Effector memory CD4-positive, alpha-beta T cell (primary cell): ENCODE data around the gene CATSPER3.

Experiments
- DNase-seq, 3 donors: peaks; one replicate each; pipeline ENCODE4 v3.0.0-alpha.2; 2020
- H3K27ac ChIP-seq: 2 replicates; pipeline ENCODE4 v1.7.0; 2013; ENCODE audit warnings: mild to moderate bottlenecking, low read length, moderate library complexity; ENCODE audit not compliant: insufficient read depth, poor library complexity, severe bottlenecking
- H3K27me3 ChIP-seq: replicated peaks from 2 replicates; pipeline ENCODE4 v1.7.0; 2013; ENCODE audit warnings: mild to moderate bottlenecking, low read length; ENCODE audit not compliant: insufficient read depth, control insufficient read depth, poor library complexity, severe bottlenecking
- H3K36me3 ChIP-seq: 2 replicates; pipeline ENCODE4 v1.7.0; 2013; ENCODE audit warnings: mild to moderate bottlenecking, low read length, moderate library complexity; ENCODE audit not compliant: control insufficient read depth, insufficient read depth
- H3K4me1 ChIP-seq: 2 replicates; pipeline ENCODE4 v1.7.0; 2013; ENCODE audit warnings: low read length, mild to moderate bottlenecking; ENCODE audit not compliant: control insufficient read depth, insufficient read depth, poor library complexity, severe bottlenecking
- H3K4me3 ChIP-seq: 2 replicates; pipeline ENCODE4 v1.7.0; 2013; ENCODE audit warnings: low read length, low read depth, mild to moderate bottlenecking; ENCODE audit not compliant: insufficient read depth, poor library complexity, severe bottlenecking
- H3K9me3 ChIP-seq: 2 replicates; pipeline ENCODE4 v1.7.0; 2013; ENCODE audit warnings: mild to moderate bottlenecking, low read length, moderate library complexity; ENCODE audit not compliant: control insufficient read depth

CATSPER3 gene

DNA sequence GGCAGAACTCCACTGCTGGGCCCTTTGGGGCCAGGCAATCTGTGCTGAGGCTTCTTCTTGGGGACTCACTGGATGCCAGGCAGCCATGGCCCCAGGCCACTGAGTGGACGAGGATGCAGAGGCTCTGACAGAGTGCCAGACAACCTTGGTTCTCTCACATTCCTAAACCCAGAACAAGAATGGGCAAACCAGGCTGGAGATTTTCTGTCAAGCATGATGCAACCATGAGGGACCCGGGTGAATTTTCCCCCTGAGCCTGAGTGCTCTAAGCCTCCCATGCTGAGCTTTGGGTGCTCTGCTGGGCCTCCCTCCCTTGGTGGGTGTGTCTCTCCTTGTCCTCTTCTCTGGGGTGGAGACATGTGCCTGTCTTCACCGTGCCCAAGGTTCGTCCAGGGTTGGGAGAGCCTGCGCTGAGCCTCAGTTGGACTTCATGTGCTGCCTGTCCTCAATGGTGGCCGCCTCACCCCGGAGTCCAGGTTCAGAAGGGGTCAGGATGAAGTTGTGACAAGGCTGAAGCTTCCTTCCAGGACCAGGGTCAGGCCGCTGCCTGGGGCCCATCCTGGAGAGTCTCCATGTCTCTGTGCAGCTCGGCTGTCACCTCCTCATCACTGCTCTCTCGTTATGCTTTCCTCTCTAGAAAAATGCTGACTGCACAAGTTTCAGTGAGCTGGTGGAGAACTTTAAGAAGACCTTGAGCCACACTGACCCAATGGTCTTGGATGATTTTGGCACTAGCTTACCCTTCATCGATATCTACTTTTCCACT, 42.2 kb downstream of the CATSPER3 start:
- H3K4me1 ChIP-seq: no peaks in the 10 kb centered on the region
- no peak overlapping the region for H3K27ac ChIP-seq
- H3K27me3 ChIP-seq: no peaks in the 10 kb centered on the region
- no peaks in the 10 kb centered on the region for H3K36me3 ChIP-seq
- DNase-seq: no peak
- H3K9me3 ChIP-seq: no peaks in the 10 kb centered on the region
- no peak overlapping the region for H3K4me3 ChIP-seq

DNA sequence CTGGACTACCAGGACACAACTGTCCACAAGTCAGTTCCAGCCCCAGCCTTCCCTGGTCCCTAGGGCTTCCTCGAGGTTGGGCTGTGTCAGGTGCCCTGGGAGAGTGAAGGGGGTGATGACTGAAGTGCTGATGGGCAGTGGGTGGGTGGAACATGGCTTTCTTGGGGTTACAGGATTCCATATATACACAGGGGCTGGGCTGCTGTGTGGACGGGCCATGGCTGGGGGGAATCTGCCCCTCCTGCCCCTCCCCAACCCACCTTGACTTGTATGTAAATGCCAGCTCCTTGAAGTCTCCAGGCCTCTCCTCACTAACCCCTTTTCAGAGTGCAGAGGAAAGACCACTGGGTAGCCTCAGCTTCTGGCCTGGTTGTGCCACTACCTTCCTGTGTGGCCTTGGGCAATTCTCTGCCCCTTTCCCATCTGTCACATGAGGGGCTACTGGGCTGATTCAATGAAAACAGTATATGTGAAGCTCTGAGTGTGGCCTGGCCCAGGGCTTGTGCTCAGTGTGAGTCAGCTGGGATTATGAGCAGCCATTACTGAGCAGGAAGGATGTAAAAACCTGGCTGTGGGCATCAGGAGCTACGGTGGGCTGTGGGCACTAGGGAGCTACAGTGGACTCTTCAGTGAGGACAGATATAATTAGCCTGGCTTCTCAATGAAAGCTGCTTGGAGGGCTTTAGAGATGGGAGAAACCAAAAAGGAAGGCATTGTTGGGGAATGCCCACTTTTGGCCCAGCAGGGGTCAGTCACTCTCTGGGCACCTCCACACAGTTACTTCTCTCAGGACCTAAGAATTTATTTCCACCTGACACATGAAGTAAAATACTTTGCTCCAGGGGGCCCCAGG, 43.0 kb downstream of the CATSPER3 start:
- no peak for DNase-seq
- no peak overlapping the region for H3K27ac ChIP-seq
- no peak overlapping the region for H3K4me3 ChIP-seq
- no peaks in the 10 kb centered on the region for H3K4me1 ChIP-seq
- no peaks in the 10 kb centered on the region for H3K36me3 ChIP-seq
- no peaks in the 10 kb centered on the region for H3K9me3 ChIP-seq
- no peaks in the 10 kb centered on the region for H3K27me3 ChIP-seq

DNA sequence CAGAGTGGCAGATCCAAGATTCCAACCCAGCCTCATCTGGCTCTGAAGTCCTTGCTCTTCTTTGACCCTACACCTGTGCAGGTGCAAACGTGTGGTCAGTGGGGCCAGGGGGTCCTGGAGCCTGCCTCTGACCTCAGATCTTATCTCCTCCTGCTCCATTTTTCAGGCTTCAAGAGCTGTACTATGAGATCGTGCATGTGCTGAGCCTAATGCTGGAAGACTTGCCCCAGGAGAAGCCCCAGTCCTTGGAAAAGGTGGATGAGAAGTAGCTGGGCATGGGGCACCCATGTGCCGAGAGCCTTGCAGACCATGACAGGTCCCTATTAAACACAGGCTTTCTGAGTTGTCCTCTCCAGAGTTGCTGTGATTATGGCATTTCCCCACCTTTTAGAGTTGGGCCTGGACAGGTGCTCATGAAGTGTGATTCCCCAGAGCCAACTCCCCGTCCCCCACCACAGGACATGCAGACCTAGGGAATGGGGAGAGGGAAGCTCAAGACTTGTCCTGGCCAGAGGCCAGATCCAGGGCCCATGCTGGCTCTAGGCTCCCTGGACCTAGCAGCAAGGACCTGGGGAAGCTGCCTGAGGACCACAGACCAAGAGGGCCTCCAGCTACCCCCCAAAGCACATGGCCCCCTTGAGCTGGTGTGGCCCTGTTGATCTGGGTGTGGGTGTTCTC, 43.8 kb downstream of the CATSPER3 start:
- H3K36me3 ChIP-seq: no peaks in the 10 kb centered on the region
- DNase-seq: no peak
- no peaks in the 10 kb centered on the region for H3K4me1 ChIP-seq
- H3K9me3 ChIP-seq: no peaks in the 10 kb centered on the region
- H3K27ac ChIP-seq: no peak overlapping the region
- H3K27me3 ChIP-seq: no peaks in the 10 kb centered on the region
- no peak overlapping the region for H3K4me3 ChIP-seq

DNA sequence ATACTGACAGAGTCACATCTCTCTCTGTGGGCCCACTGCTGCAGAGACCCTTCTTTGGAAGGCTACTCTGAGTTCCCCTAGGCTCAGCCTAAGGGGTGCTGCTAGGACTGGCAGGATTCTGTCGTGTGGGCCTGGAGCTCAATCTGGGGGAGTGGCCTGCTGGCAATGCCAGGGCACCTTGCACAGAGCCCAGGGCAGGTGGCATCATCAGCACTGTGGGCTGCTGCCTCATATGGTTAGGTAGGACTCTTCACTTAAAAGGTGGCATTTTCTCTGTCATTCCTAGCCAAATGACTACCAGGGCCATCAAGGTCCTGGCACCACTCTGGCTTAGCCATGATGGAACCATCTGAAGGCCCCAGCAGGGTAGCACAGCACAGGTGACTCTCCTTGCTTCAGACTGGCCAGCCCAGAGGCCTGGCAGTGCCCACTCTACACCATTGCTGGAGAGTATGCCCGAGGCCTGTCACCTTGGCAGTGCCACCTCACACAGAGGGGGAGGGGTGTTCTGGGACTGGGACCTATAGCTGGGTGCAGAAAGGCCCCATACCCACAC, 44.4 kb downstream of the CATSPER3 start:
- H3K9me3 ChIP-seq: no peaks in the 10 kb centered on the region
- H3K36me3 ChIP-seq: no peaks in the 10 kb centered on the region
- H3K27ac ChIP-seq: no peak overlapping the region
- DNase-seq: no peak
- H3K4me3 ChIP-seq: no peak overlapping the region
- no peaks in the 10 kb centered on the region for H3K4me1 ChIP-seq
- H3K27me3 ChIP-seq: no peaks in the 10 kb centered on the region

DNA sequence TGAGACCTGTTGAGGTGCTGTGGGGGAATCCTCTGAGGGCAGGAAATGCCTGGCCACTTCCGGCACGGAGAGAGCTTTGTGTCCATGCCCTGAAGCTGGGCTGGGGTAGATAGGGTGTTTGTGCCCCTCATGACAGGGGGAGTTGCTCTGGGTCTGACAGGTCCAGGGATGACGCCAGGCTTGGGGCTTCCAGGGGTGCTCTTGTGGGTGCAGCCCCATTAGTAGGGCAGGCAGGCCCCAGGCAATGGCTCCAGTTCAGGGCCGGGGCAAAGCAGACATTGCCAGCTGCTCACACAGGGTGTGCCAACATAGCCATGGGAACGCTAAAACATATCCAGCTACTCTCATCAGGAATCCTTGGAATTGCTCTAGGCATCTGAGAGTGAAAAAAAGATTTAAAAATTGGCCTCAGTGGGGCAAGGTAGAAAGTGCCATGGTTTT, 45.3 kb downstream of the CATSPER3 start:
- Histone ChIP-seq H3K27ac (no peak overlapping the region), H3K27me3 (no peaks in the 10 kb centered on the region), H3K4me1 (no peaks in the 10 kb centered on the region), H3K4me3 (no peak overlapping the region), H3K36me3 (no peaks in the 10 kb centered on the region), H3K9me3 (no peaks in the 10 kb centered on the region)
- DNase-seq: no peak

DNA sequence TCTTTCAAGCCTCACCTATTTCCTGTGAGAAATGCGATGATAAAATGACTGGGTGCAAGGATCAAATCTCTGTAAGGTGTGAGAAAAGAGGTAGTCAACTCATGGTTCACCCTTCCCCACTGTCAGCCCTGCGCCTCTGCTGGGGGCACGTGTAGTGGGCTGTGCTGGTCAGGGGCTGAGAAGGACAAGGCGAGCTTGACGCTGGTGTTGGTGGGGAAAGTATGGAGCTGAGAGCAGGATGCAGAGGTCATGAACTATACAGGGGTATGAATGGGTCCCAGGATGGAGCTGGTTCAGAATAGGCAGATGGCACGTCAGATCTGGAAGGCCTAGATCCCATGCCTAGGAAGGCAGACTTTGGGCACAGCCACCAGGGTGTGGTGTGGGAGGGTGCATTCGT, 45.7 kb downstream of the CATSPER3 start:
- DNase-seq: no peak
- Histone ChIP-seq H3K4me3 (no peak overlapping the region), H3K9me3 (no peaks in the 10 kb centered on the region), H3K27ac (no peak overlapping the region), H3K36me3 (no peaks in the 10 kb centered on the region), H3K4me1 (no peaks in the 10 kb centered on the region), H3K27me3 (no peaks in the 10 kb centered on the region)

DNA sequence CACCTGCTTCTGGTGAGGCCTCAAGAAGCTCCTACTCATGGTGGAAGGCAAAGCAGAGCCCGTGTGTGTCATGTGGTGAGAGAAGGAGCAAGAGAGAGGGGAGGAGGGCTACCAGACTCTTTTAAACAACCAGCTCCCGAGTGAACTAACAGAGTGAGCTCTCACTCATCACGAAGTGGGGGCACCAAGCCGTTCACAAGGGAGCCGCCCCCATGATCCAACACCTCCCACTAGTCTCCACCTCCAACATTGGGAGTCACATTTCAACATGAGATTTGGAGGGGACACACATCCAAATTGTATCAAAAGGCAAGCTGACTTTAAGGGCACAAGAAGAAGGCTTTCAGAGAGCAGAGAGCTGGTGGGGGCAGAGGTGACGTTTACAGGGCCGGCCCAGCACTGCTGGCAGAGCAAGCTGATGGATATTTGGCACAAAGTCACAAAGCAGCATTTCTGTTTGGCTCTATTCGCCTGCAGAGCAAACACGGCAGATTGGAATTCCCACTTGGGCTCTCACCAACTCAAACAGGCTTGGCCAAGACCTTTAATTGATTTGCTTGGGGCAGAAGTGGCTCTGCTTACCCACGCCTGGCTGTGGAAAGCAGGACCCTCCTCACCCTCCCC, 46.4 kb downstream of the CATSPER3 start:
- H3K36me3 ChIP-seq: no peaks in the 10 kb centered on the region
- H3K9me3 ChIP-seq: no peaks in the 10 kb centered on the region
- no peaks in the 10 kb centered on the region for H3K4me1 ChIP-seq
- H3K27me3 ChIP-seq: no peaks in the 10 kb centered on the region
- DNase-seq: no peak
- H3K27ac ChIP-seq: no peak overlapping the region
- no peak overlapping the region for H3K4me3 ChIP-seq

DNA sequence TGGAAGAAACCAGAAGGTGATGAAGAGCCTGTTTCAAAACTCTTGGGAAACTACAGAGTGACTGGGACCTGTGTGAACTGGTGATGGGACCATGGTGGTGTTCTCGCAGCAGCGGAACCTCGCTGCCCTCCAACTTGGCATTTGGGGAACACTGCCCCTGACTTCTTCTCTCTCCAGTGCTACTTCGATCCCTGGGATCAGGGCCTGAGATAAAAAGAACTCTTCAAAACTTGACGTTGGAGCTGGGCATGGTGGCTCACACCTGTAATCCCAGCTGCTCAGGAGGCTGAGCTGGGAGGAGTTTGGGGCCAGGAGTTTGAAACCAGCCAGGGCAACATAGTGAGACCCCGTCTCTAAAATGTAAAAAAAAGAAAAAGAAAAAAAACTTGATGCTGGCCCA, 48.2 kb downstream of the CATSPER3 start:
- no peaks in the 10 kb centered on the region for H3K9me3 ChIP-seq
- H3K27me3 ChIP-seq: no peaks in the 10 kb centered on the region
- H3K4me3 ChIP-seq: no peak overlapping the region
- no peak for DNase-seq
- H3K27ac ChIP-seq: no peak overlapping the region
- H3K36me3 ChIP-seq: no peaks in the 10 kb centered on the region
- no peaks in the 10 kb centered on the region for H3K4me1 ChIP-seq

DNA sequence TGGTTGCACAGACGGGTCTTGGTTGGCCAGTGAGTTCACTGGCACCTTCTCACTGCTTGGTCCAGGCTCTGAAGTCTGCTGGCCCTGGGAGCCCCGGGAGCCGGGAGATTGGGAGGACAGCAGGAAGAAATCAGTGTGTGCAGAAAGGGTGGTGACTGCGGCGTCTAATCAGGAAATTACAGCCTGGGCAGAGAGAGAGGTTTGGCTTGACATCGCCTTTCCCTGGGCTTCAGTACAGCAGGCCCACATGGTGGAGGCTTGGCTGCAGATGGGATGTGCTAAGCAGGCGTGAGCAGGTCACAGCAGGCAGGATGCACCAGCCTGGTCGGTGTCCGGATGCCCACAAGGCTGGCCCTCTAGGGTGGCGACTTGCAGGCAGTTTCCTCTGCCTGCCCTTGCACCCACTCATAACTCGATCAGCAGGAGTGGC, 49.2 kb downstream of the CATSPER3 start:
- Histone ChIP-seq H3K27ac (no peak overlapping the region), H3K9me3 (no peaks in the 10 kb centered on the region), H3K4me1 (no peaks in the 10 kb centered on the region), H3K4me3 (no peak overlapping the region), H3K27me3 (no peaks in the 10 kb centered on the region), H3K36me3 (no peaks in the 10 kb centered on the region)
- no peak for DNase-seq
